ENCODE results near the gene KIF3B. TPM values are rescaled to one million over a fixed set of nuclear protein-coding genes. Genes with fewer than 3 reads are reported as not detected.

The KIF3B gene
- total RNA-seq, 1 donor = 39.4 TPM

DNA sequence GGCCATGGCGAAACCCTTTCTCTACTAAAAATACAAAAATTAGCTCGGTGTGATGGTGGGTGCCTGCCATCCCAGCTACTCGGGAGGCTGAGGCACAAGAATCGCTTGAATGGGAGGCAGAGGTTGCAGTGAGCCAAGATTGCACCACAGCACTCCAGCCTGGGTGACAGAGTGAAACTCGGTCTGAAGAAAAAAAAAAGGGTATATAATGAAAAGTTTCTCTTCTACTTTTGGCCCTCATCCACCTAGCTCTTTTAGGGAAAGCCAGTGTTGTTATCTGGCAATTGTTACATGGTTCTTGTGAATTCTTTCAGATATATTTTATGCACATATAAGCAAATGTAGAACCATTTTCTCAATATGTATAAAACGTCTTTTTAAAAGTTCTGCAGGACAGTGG is 19.0 kb downstream of the KIF3B start:
- Histone ChIP-seq H3K4me3 (ENCODE audit: insufficient read depth, low read length) (no peak overlapping the region), H4K20me1 (ENCODE audit: insufficient read depth, low read length) (peaks cover 31% of the 10 kb centered on the region), H3K27me3 (ENCODE audit: insufficient read depth, low read length) (no peaks in the 10 kb centered on the region), H3K9me3 (ENCODE audit: low read depth, low read length) (no peaks in the 10 kb centered on the region), H3K27ac (ENCODE audit: low read depth, low read length) (no peak overlapping the region), H3K4me1 (ENCODE audit: insufficient read depth, low read length) (no peaks in the 10 kb centered on the region), H3K4me2 (ENCODE audit: insufficient read depth, low read length) (no peak overlapping the region), H3K79me2 (ENCODE audit: insufficient read depth, low read length) (peaks cover 53% of the 10 kb centered on the region), H3K36me3 (ENCODE audit: insufficient read depth, low read length) (no peaks in the 10 kb centered on the region), H2AFZ (ENCODE audit: low read length) (no peak overlapping the region)
- TF ChIP-seq, protein P1, sequence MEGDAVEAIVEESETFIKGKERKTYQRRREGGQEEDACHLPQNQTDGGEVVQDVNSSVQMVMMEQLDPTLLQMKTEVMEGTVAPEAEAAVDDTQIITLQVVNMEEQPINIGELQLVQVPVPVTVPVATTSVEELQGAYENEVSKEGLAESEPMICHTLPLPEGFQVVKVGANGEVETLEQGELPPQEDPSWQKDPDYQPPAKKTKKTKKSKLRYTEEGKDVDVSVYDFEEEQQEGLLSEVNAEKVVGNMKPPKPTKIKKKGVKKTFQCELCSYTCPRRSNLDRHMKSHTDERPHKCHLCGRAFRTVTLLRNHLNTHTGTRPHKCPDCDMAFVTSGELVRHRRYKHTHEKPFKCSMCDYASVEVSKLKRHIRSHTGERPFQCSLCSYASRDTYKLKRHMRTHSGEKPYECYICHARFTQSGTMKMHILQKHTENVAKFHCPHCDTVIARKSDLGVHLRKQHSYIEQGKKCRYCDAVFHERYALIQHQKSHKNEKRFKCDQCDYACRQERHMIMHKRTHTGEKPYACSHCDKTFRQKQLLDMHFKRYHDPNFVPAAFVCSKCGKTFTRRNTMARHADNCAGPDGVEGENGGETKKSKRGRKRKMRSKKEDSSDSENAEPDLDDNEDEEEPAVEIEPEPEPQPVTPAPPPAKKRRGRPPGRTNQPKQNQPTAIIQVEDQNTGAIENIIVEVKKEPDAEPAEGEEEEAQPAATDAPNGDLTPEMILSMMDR (IDR thresholded peaks at IDR 0.05; ENCODE audit: extremely low read depth, low read depth, low read length) = no peak
- no peak for DNase-seq (ENCODE audit: insufficient read length, low spot score, missing footprints)

DNA sequence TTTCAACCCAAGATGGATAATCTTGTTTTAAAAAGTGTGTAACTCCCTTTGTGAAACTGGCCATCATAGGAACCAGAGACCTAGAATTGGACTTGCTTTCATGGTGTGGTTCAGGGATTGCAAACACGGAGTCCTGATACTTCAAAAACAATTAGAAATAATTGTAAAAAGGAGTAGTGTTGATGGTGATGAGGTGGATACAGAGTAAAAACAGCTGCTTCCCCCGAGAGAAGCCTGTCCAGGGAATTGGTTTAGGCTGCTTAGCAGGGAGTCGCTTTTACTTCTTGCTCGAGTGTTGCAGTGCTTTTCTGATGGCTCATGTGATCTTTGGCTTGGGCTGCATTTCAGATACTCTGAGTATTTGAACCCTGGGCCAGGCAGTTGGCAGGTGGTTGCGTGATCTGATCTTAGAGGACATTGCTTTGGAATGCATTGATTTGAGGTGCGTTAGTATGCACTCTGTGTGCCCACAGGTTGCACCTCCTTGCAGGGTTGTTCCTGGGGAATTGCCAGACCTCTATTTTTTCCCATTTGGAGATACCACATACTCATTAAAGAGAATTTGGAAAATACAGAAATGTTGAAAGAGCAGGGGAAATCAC is 19.5 kb downstream of the KIF3B start:
- H3K4me3 ChIP-seq (ENCODE audit: insufficient read depth, low read length) = no peak overlapping the region
- peaks cover 55% of the 10 kb centered on the region for H3K79me2 ChIP-seq (ENCODE audit: insufficient read depth, low read length)
- H3K27me3 ChIP-seq (ENCODE audit: insufficient read depth, low read length) = no peaks in the 10 kb centered on the region
- H3K4me2 ChIP-seq (ENCODE audit: insufficient read depth, low read length) = no peak overlapping the region
- no peak for DNase-seq (ENCODE audit: insufficient read length, low spot score, missing footprints)
- peaks cover 30% of the 10 kb centered on the region for H4K20me1 ChIP-seq (ENCODE audit: insufficient read depth, low read length)
- no peak overlapping the region for H2AFZ ChIP-seq (ENCODE audit: low read length)
- H3K27ac ChIP-seq (ENCODE audit: low read depth, low read length) = no peak overlapping the region
- H3K4me1 ChIP-seq (ENCODE audit: insufficient read depth, low read length) = no peaks in the 10 kb centered on the region
- TF ChIP-seq, protein P1 (IDR thresholded peaks at IDR 0.05; ENCODE audit: extremely low read depth, low read depth, low read length) = no peak
- H3K36me3 ChIP-seq (ENCODE audit: insufficient read depth, low read length) = no peaks in the 10 kb centered on the region
- no peaks in the 10 kb centered on the region for H3K9me3 ChIP-seq (ENCODE audit: low read depth, low read length)

DNA sequence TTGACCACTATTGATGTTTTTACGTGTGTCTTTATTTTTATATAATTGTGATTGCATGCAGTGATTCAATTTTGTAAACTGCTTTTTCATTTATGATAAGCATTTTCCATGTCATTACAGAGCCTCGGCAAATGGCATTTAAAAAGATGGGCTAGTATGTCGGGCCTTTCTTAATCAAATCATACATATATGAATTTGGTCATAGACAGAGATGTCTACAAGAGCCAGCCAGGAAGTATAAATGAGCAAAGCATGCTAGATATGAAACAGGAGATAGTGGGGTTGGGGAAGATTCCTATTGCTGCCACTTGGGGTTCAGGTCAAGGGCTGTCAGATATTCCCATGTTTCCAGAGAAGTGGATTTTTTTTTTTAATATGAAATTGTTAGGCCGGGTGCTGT is 20.0 kb downstream of the KIF3B start:
- no peak for DNase-seq (ENCODE audit: insufficient read length, low spot score, missing footprints)
- Histone ChIP-seq H2AFZ (ENCODE audit: low read length) (no peak overlapping the region), H3K27ac (ENCODE audit: low read depth, low read length) (no peak overlapping the region), H3K27me3 (ENCODE audit: insufficient read depth, low read length) (no peaks in the 10 kb centered on the region), H4K20me1 (ENCODE audit: insufficient read depth, low read length) (peaks cover 28% of the 10 kb centered on the region), H3K9me3 (ENCODE audit: low read depth, low read length) (no peaks in the 10 kb centered on the region), H3K79me2 (ENCODE audit: insufficient read depth, low read length) (peaks cover 58% of the 10 kb centered on the region), H3K4me3 (ENCODE audit: insufficient read depth, low read length) (no peak overlapping the region), H3K4me2 (ENCODE audit: insufficient read depth, low read length) (no peak overlapping the region), H3K4me1 (ENCODE audit: insufficient read depth, low read length) (no peaks in the 10 kb centered on the region), H3K36me3 (ENCODE audit: insufficient read depth, low read length) (no peaks in the 10 kb centered on the region)
- TF ChIP-seq, protein P1 (IDR thresholded peaks at IDR 0.05; ENCODE audit: extremely low read depth, low read depth, low read length) = no peak

DNA sequence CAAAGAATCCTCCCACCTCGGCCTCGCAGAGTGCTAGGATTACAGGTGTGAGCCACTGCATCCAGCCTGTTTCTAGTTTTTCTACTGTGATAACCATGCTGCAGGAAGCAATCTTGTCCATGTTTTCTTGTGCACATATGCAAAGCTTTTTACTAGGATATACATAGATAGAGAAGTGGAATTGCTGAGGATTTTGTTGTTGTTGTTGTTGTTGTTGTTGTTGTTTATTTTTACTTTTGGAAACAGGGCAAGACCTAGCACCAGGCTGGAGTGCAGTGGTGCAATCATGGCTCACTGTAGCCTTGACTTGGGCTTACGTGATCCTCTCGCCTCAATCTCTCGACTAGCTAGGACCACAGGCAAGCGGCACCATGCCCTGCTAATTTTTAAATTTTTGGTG is 23.2 kb downstream of the KIF3B start:
- Histone ChIP-seq H4K20me1 (ENCODE audit: insufficient read depth, low read length) (peaks cover 17% of the 10 kb centered on the region), H2AFZ (ENCODE audit: low read length) (no peak overlapping the region), H3K4me1 (ENCODE audit: insufficient read depth, low read length) (no peaks in the 10 kb centered on the region), H3K9me3 (ENCODE audit: low read depth, low read length) (no peaks in the 10 kb centered on the region), H3K27ac (ENCODE audit: low read depth, low read length) (no peak overlapping the region), H3K4me2 (ENCODE audit: insufficient read depth, low read length) (no peak overlapping the region), H3K27me3 (ENCODE audit: insufficient read depth, low read length) (no peaks in the 10 kb centered on the region), H3K36me3 (ENCODE audit: insufficient read depth, low read length) (no peaks in the 10 kb centered on the region), H3K79me2 (ENCODE audit: insufficient read depth, low read length) (peaks cover 50% of the 10 kb centered on the region), H3K4me3 (ENCODE audit: insufficient read depth, low read length) (no peak overlapping the region)
- DNase-seq (ENCODE audit: insufficient read length, low spot score, missing footprints) = no peak
- TF ChIP-seq, protein P1 (IDR thresholded peaks at IDR 0.05; ENCODE audit: extremely low read depth, low read depth, low read length) = no peak
